Activated naive CD8-positive, alpha-beta T cell treated with anti-CD3 and anti-CD28 coated beads, Interleukin-2, amount 50 U/mL, for 16 hours (primary cell): ENCODE data around the gene ACP4.

Experiments
- DNase-seq: peaks from one replicate; pipeline ENCODE4 v3.0.0-alpha.2; 2020; ENCODE audit warnings: low read depth, low spot score

Gene ACP4

GRCh38 chr19:50822661-50823208 lies 32.5 kb downstream of the ACP4 start:
- DNase-seq, result no peak

- no peak for DNase-seq
These were observed 33.3 kb downstream of the ACP4 start, which contains the start of gene KLK1 for GRCh38 chr19:50823389-50824042. TSS of gene KLK1 (minus strand) at chr19:50823787. CDS start at chr19:50823748, 39 bp downstream.

- no peak for DNase-seq
These were observed 36.5 kb downstream of the ACP4 start for GRCh38 chr19:50826492-50827240.

- DNase-seq, result no peak
These were observed 37.3 kb downstream of the ACP4 start for GRCh38 chr19:50827476-50827875.

GRCh38 chr19:50829801-50830200 lies 39.6 kb downstream of the ACP4 start:
- DNase-seq, result no peak

- DNase-seq, result no peak
These were observed 40.2 kb downstream of the ACP4 start for GRCh38 chr19:50830266-50831025.

- DNase-seq, result no peak
These were observed 40.8 kb downstream of the ACP4 start for GRCh38 chr19:50831026-50831396.

- DNase-seq, result no peak
These were observed 42.5 kb downstream of the ACP4 start for GRCh38 chr19:50832666-50833065.

- no peak for DNase-seq
These were observed 43.0 kb downstream of the ACP4 start, which contains the start of gene KLK15 for GRCh38 chr19:50833117-50833801. TSS of gene KLK15 (minus strand) at chr19:50833574. CDS start at chr19:50831492, 2,082 bp downstream.

- no peak for DNase-seq
These were observed 43.6 kb downstream of the ACP4 start for GRCh38 chr19:50833802-50834167.

- no peak for DNase-seq
These were observed 45.0 kb downstream of the ACP4 start for GRCh38 chr19:50835103-50835784.

GRCh38 chr19:50835785-50836542 lies 45.7 kb downstream of the ACP4 start:
- peak; percentile 29 for DNase-seq

GRCh38 chr19:50836543-50837195 lies 46.5 kb downstream of the ACP4 start:
- DNase-seq, result no peak

- DNase-seq, result no peak
These were observed 47.1 kb downstream of the ACP4 start for GRCh38 chr19:50837300-50837699.

- no peak for DNase-seq
These were observed 48.0 kb downstream of the ACP4 start for GRCh38 chr19:50838239-50838638.

GRCh38 chr19:50839712-50840655 lies 49.8 kb downstream of the ACP4 start:
- no peak for DNase-seq

GRCh38 chr19:50842130-50842529 lies 51.9 kb downstream of the ACP4 start:
- no peak for DNase-seq

GRCh38 chr19:50843205-50843604 lies 53.0 kb downstream of the ACP4 start:
- DNase-seq, result no peak
